Activated naive CD4-positive, alpha-beta T cell treated with anti-CD3 and anti-CD28 coated beads, Interleukin-2, amount 50 U/mL, for 72 hours (primary cell): ENCODE results near the gene SVIL. TPM values are rescaled to one million over a fixed set of nuclear protein-coding genes. Genes with fewer than 3 reads are reported as not detected.

Experiments
- ATAC-seq, 2 donors: fragments of 150-1000 bp; cut with Tn5 transposase; 2 replicates each; pipeline ENCODE4 v1.10.0; 2021; ENCODE audit warnings: mild to moderate bottlenecking in 2 of 2, moderate library complexity in 2 of 2
- DNase-seq, 2 donors: peaks; one replicate each; pipeline ENCODE4 v3.0.0; 2021 to 2022; ENCODE audit warnings: low spot score in 2 of 2
- H3K27ac Mint-ChIP-seq, 2 donors: one replicate each; pipeline ENCODE4 v1.8.0; 2022; ENCODE audit warnings: mild to moderate bottlenecking in 2 of 2, mixed read lengths in 2 of 2
- H3K36me3 Mint-ChIP-seq, 2 donors: one replicate each; pipeline ENCODE4 v1.8.0; 2022; ENCODE audit warnings: mixed read lengths in 2 of 2
- H3K9me3 Mint-ChIP-seq, 2 donors: one replicate each; pipeline ENCODE4 v1.8.0; 2022; ENCODE audit warnings: mixed read lengths in 2 of 2
- total RNA-seq, 2 donors: library from RNA; stranded (reverse); gene quantifications; one replicate each; pipeline ENCODE4 v1.2.3, GENCODE V29; 2022

The SVIL gene
- total RNA-seq, 2 donors from 2014 or later: 7.4 to 12.4 TPM

- DNase-seq (no peak), ATAC-seq (no peak)
- Mint-ChIP-seq H3K36me3 (peaks cover 26 to 46% of the 10 kb centered on the region in 2 donors), H3K27ac (no peak overlapping the region), H3K9me3 (peaks cover 0 to 17% of the 10 kb centered on the region in 2 donors)
These were observed 21.8 kb upstream of the SVIL start for GRCh38 chr10:29656451-29656992.

- H3K9me3 Mint-ChIP-seq: peaks cover 0 to 10% of the 10 kb centered on the region in 2 donors
- ATAC-seq (no peak), DNase-seq (no peak)
- H3K36me3 Mint-ChIP-seq: peaks cover 15 to 35% of the 10 kb centered on the region in 2 donors
- no peak overlapping the region for H3K27ac Mint-ChIP-seq
These were observed 17.4 kb upstream of the SVIL start for GRCh38 chr10:29652192-29652591.

GRCh38 chr10:29651767-29652166, 17.0 kb upstream of the SVIL start:
- Mint-ChIP-seq H3K27ac (no peak overlapping the region), H3K9me3 (peaks cover 0 to 8% of the 10 kb centered on the region in 2 donors), H3K36me3 (peaks cover 12 to 30% of the 10 kb centered on the region in 2 donors)
- DNase-seq (no peak), ATAC-seq (no peak)

GRCh38 chr10:29650552-29650944, 15.8 kb upstream of the SVIL start:
- Mint-ChIP-seq H3K27ac (no peak overlapping the region), H3K9me3 (no peaks in the 10 kb centered on the region), H3K36me3 (peaks cover 12 to 18% of the 10 kb centered on the region in 2 donors)
- DNase-seq (no peak), ATAC-seq (no peak)

GRCh38 chr10:29649561-29650551, 15.1 kb upstream of the SVIL start:
- Mint-ChIP-seq H3K36me3 (peaks cover 11 to 12% of the 10 kb centered on the region in 2 donors), H3K9me3 (no peaks in the 10 kb centered on the region), H3K27ac (no peak overlapping the region)
- DNase-seq (no peak), ATAC-seq (no peak)

GRCh38 chr10:29648983-29649268, 14.2 kb upstream of the SVIL start:
- DNase-seq (no peak), ATAC-seq (no peak)
- H3K9me3 Mint-ChIP-seq: no peaks in the 10 kb centered on the region
- H3K27ac Mint-ChIP-seq: no peak overlapping the region
- H3K36me3 Mint-ChIP-seq: peaks cover 12% of the 10 kb centered on the region in 2 donors

- no peak overlapping the region for H3K27ac Mint-ChIP-seq
- no peaks in the 10 kb centered on the region for H3K9me3 Mint-ChIP-seq
- peaks cover 11% of the 10 kb centered on the region in 2 donors for H3K36me3 Mint-ChIP-seq
- peak; percentile 58 to 72 for ATAC-seq
- DNase-seq: peak; percentile 14 to 33
These were observed 13.6 kb upstream of the SVIL start for GRCh38 chr10:29648114-29648982.

GRCh38 chr10:29647478-29647877, 12.7 kb upstream of the SVIL start:
- DNase-seq (no peak), ATAC-seq (no peak)
- peaks cover 5 to 6% of the 10 kb centered on the region in 2 donors for H3K36me3 Mint-ChIP-seq
- no peaks in the 10 kb centered on the region for H3K9me3 Mint-ChIP-seq
- H3K27ac Mint-ChIP-seq: no peak overlapping the region

- no peaks in the 10 kb centered on the region for H3K9me3 Mint-ChIP-seq
- peaks cover 5 to 6% of the 10 kb centered on the region in 2 donors for H3K36me3 Mint-ChIP-seq
- H3K27ac Mint-ChIP-seq: peak overlapping the region in 1 of 2 donors; percentile 13
- ATAC-seq (no peak), DNase-seq (no peak)
These were observed 12.2 kb upstream of the SVIL start for GRCh38 chr10:29646960-29647461.

- no peaks in the 10 kb centered on the region for H3K9me3 Mint-ChIP-seq
These were observed 11.6 kb upstream of the SVIL start for GRCh38 chr10:29646238-29646902.

GRCh38 chr10:29643771-29644501, 9.2 kb upstream of the SVIL start:
- DNase-seq (no peak), ATAC-seq (no peak)
- Mint-ChIP-seq H3K9me3 (no peaks in the 10 kb centered on the region), H3K36me3 (peaks cover 6 to 11% of the 10 kb centered on the region in 2 donors), H3K27ac (no peak overlapping the region)

More at GRCh38 chr10:29646238-29646902, 11.6 kb upstream of the SVIL start:
- H3K36me3 Mint-ChIP-seq: peaks cover 5 to 6% of the 10 kb centered on the region in 2 donors
- peak; percentile 81 to 91 for ATAC-seq
- peak in 1 of 2 donors; percentile 42 for DNase-seq
- peak overlapping the region in 1 of 2 donors; percentile 13 for H3K27ac Mint-ChIP-seq

- Mint-ChIP-seq H3K9me3 (no peaks in the 10 kb centered on the region), H3K27ac (no peak overlapping the region), H3K36me3 (peaks cover 6 to 11% of the 10 kb centered on the region in 2 donors)
- ATAC-seq (no peak), DNase-seq (no peak)
These were observed 8.2 kb upstream of the SVIL start for GRCh38 chr10:29642990-29643389.

- Mint-ChIP-seq H3K36me3 (peaks cover 6% of the 10 kb centered on the region in 2 donors), H3K9me3 (no peaks in the 10 kb centered on the region), H3K27ac (no peak overlapping the region)
- no peak for DNase-seq
- no peak for ATAC-seq
These were observed 2.8 kb upstream of the SVIL start for GRCh38 chr10:29637537-29637936.

GRCh38 chr10:29636178-29636577, 1.4 kb upstream of the SVIL start:
- Mint-ChIP-seq H3K27ac (no peak overlapping the region), H3K9me3 (no peaks in the 10 kb centered on the region), H3K36me3 (peaks cover 6% of the 10 kb centered on the region in 2 donors)
- ATAC-seq: peak; percentile 28 to 75
- DNase-seq: no peak

GRCh38 chr10:29635711-29636144, 957 bp upstream of the SVIL start:
- ATAC-seq (peak in 1 of 2 donors; percentile 27), DNase-seq (no peak)
- Mint-ChIP-seq H3K9me3 (peaks cover 0 to 4% of the 10 kb centered on the region in 2 donors), H3K27ac (peak overlapping the region in 1 of 2 donors; percentile 29), H3K36me3 (peaks cover 6 to 11% of the 10 kb centered on the region in 2 donors)
